CD8-positive, alpha-beta memory T cell (primary cell): ENCODE measurements around the gene P2RX3. TPM values are rescaled to one million over a fixed set of nuclear protein-coding genes. Genes with fewer than 3 reads are reported as not detected.
A peak's percentile ranks its signal among the peaks of the same experiment; 100 is the strongest.

Experiments
- CTCF ChIA-PET: fragments of 350-600 bp; sonication (Branson Sonifier 250); formaldehyde crosslinking; loops from one replicate; lab custom pipeline; 2021; ENCODE audit warnings: antibody characterized with exemption; lab: Charles Lee
- POLR2A ChIA-PET: fragments of 350-600 bp; sonication (Branson Sonifier 250); formaldehyde crosslinking; loops from one replicate; lab custom pipeline; 2021; ENCODE audit warnings: antibody characterized with exemption; lab: Charles Lee
- DNase-seq, 5 donors: peaks; one replicate each; pipeline versions ENCODE4 v3.0.0 to v3.0.0-alpha.2; 2020 to 2022; ENCODE audit warnings: mixed read lengths in 1 of 5
- H3K27ac ChIP-seq: one replicate; pipeline ENCODE4 v1.7.0; 2013; ENCODE audit warnings: low read depth, mild to moderate bottlenecking, low read length, moderate library complexity
- H3K27me3 ChIP-seq: 2 replicates; pipeline ENCODE4 v1.7.0; 2013; ENCODE audit warnings: low read length, mild to moderate bottlenecking; ENCODE audit not compliant: insufficient read depth, poor library complexity, severe bottlenecking
- H3K36me3 ChIP-seq: 2 replicates; pipeline ENCODE4 v1.7.0; 2013; ENCODE audit warnings: mild to moderate bottlenecking, low read length, moderate library complexity; ENCODE audit not compliant: insufficient read depth
- H3K4me1 ChIP-seq: 2 replicates; pipeline ENCODE4 v1.7.0; 2013; ENCODE audit warnings: mild to moderate bottlenecking, low read length, moderate library complexity; ENCODE audit not compliant: insufficient read depth
- H3K4me3 ChIP-seq: 2 replicates; pipeline ENCODE4 v1.7.0; 2013; ENCODE audit warnings: mild to moderate bottlenecking, low read length
- H3K9me3 ChIP-seq: 2 replicates; pipeline ENCODE4 v1.7.0; 2013; ENCODE audit warnings: mild to moderate bottlenecking, low read length
- H3K27ac Mint-ChIP-seq, 8 donors: one replicate each; pipeline ENCODE4 v1.8.0; 2020 to 2021; ENCODE audit warnings: mixed read lengths in 8 of 8, mild to moderate bottlenecking in 6 of 8, inconsistent platforms in 3 of 8, moderate library complexity in 3 of 8
- H3K27me3 Mint-ChIP-seq, 2 donors: one replicate each; pipeline ENCODE4 v1.8.0; 2020 to 2021; ENCODE audit warnings: mixed read lengths in 2 of 2, mild to moderate bottlenecking in 1 of 2, moderate library complexity in 1 of 2
- H3K36me3 Mint-ChIP-seq, 3 donors: one replicate each; pipeline ENCODE4 v1.8.0; 2020 to 2021; ENCODE audit warnings: mixed read lengths in 3 of 3, inconsistent platforms in 1 of 3, mild to moderate bottlenecking in 1 of 3
- H3K4me1 Mint-ChIP-seq, 3 donors: one replicate each; pipeline ENCODE4 v1.8.0; 2020 to 2021; ENCODE audit warnings: mixed read lengths in 3 of 3, inconsistent platforms in 1 of 3, mild to moderate bottlenecking in 1 of 3
- H3K4me3 Mint-ChIP-seq, 7 donors: one replicate each; pipeline ENCODE4 v1.8.0; 2020 to 2021; ENCODE audit warnings: mixed read lengths in 7 of 7, mild to moderate bottlenecking in 6 of 7, moderate library complexity in 4 of 7, inconsistent platforms in 2 of 7
- H3K9me3 Mint-ChIP-seq, 5 donors: one replicate each; pipeline ENCODE4 v1.8.0; 2020 to 2022; ENCODE audit warnings: mixed read lengths in 5 of 5, mild to moderate bottlenecking in 3 of 5, moderate library complexity in 2 of 5, inconsistent platforms in 1 of 5
- polyA plus RNA-seq: library from polyadenylated mRNA; unstranded; fragments of 300-500 nt; fragmentation: Illumina TruSeq; gene quantifications from one replicate; pipeline ENCODE4 v1.2.3, GENCODE V29; 2021
- total RNA-seq, 2 experiments: library from RNA; stranded (reverse); gene quantifications; one replicate each; pipeline ENCODE4 v1.2.3, GENCODE V29; 2021

P2RX3 gene
- total and polyA plus RNA-seq, 3 experiments from 2014 or later = not detected

- CTCF ChIA-PET = interaction anchor here (0.6 kb wide), 1 partner anchor 153 kb away, joined by 3 read pairs; no protein-coding TSS in a partner anchor
- Histone ChIP-seq H3K36me3 (no peaks in the 10 kb centered on the region), H3K4me1 (peaks cover 10% of the 10 kb centered on the region), H3K27me3 (no peaks in the 10 kb centered on the region), H3K9me3 (no peaks in the 10 kb centered on the region), H3K4me3 (no peak overlapping the region), H3K27ac (no peak overlapping the region)
- POLR2A ChIA-PET = no interaction called here
- Mint-ChIP-seq H3K27ac (peak overlapping the region in 2 of 8 donors; percentile 62 to 86), H3K9me3 (no peaks in the 10 kb centered on the region), H3K36me3 (peaks cover 0 to 5% (median 0%) of the 10 kb centered on the region in 3 donors), H3K4me3 (peak overlapping the region in 1 of 7 donors; percentile 52), H3K4me1 (peaks cover 9 to 12% (median 12%) of the 10 kb centered on the region in 3 donors), H3K27me3 (no peaks in the 10 kb centered on the region)
- DNase-seq = peak in 1 of 5 donors; percentile 35
Observed at GRCh38 chr11:57340039-57340615, 2.0 kb downstream of the P2RX3 start.

- ChIA-PET CTCF (interaction anchor here (1.1 to 2.9 kb wide), 3 partner anchors 152 to 299 kb away, joined by 3 to 12 read pairs (median 5); no protein-coding TSS in a partner anchor), POLR2A (interaction anchor here (0.6 kb wide), 1 partner anchor 18 kb away, joined by 4 read pairs; no protein-coding TSS in a partner anchor)
- no peaks in the 10 kb centered on the region for H3K36me3 ChIP-seq
- H3K4me1 ChIP-seq = peaks cover 6% of the 10 kb centered on the region
- Mint-ChIP-seq H3K4me1 (peaks cover 3 to 5% (median 4%) of the 10 kb centered on the region in 3 donors), H3K27me3 (no peaks in the 10 kb centered on the region), H3K36me3 (no peaks in the 10 kb centered on the region), H3K4me3 (no peak overlapping the region), H3K9me3 (no peaks in the 10 kb centered on the region), H3K27ac (peak overlapping the region in 1 of 8 donors; percentile 39)
- no peaks in the 10 kb centered on the region for H3K9me3 ChIP-seq
- peak in 1 of 5 donors; percentile 14 for DNase-seq
- H3K27ac ChIP-seq = no peak overlapping the region
- no peak overlapping the region for H3K4me3 ChIP-seq
- no peaks in the 10 kb centered on the region for H3K27me3 ChIP-seq
Observed at GRCh38 chr11:57341250-57341808, 3.2 kb downstream of the P2RX3 start.

GRCh38 chr11:57342702-57343101 is 4.5 kb downstream of the P2RX3 start:
- DNase-seq = no peak
- Mint-ChIP-seq H3K4me3 (no peak overlapping the region), H3K36me3 (no peaks in the 10 kb centered on the region), H3K9me3 (no peaks in the 10 kb centered on the region), H3K27ac (no peak overlapping the region), H3K4me1 (no peaks in the 10 kb centered on the region), H3K27me3 (peaks cover 0 to under 1% of the 10 kb centered on the region in 2 donors)
- H3K4me3 ChIP-seq = no peak overlapping the region
- H3K4me1 ChIP-seq = no peaks in the 10 kb centered on the region
- no peaks in the 10 kb centered on the region for H3K9me3 ChIP-seq
- POLR2A ChIA-PET = interaction anchor here (0.8 kb wide), 1 partner anchor 115 kb away, joined by 6 read pairs; no protein-coding TSS in a partner anchor
- CTCF ChIA-PET = interaction anchor here (0.9 to 2.9 kb wide), 7 partner anchors 121 to 301 kb away, joined by 3 to 12 read pairs (median 3); no protein-coding TSS in a partner anchor
- no peaks in the 10 kb centered on the region for H3K36me3 ChIP-seq
- H3K27ac ChIP-seq = no peak overlapping the region
- no peaks in the 10 kb centered on the region for H3K27me3 ChIP-seq

- no peaks in the 10 kb centered on the region for H3K4me1 Mint-ChIP-seq
- H3K27ac ChIP-seq = no peak overlapping the region
- no peak for DNase-seq
- no peaks in the 10 kb centered on the region for H3K36me3 Mint-ChIP-seq
- ChIA-PET POLR2A (no interaction called here), CTCF (interaction anchor here (0.9 to 2.9 kb wide), 5 partner anchors 18 to 300 kb away, joined by 3 to 12 read pairs (median 4); no protein-coding TSS in a partner anchor)
- no peak overlapping the region for H3K4me3 Mint-ChIP-seq
- H3K27me3 ChIP-seq = no peaks in the 10 kb centered on the region
- peaks cover 0 to 1% of the 10 kb centered on the region in 2 donors for H3K27me3 Mint-ChIP-seq
- no peak overlapping the region for H3K4me3 ChIP-seq
- H3K9me3 ChIP-seq = no peaks in the 10 kb centered on the region
- no peaks in the 10 kb centered on the region for H3K4me1 ChIP-seq
- H3K27ac Mint-ChIP-seq = no peak overlapping the region
- H3K9me3 Mint-ChIP-seq = no peaks in the 10 kb centered on the region
- no peaks in the 10 kb centered on the region for H3K36me3 ChIP-seq
Observed at GRCh38 chr11:57343825-57344224, 5.7 kb downstream of the P2RX3 start.

GRCh38 chr11:57344826-57345225 is 6.7 kb downstream of the P2RX3 start:
- ChIA-PET POLR2A (no interaction called here), CTCF (interaction anchor here (1.6 to 2.8 kb wide), 4 partner anchors 9 to 182 kb away, joined by 6 to 15 read pairs (median 10); partner anchors contain the start of gene SSRP1)
- Histone ChIP-seq H3K4me1 (no peaks in the 10 kb centered on the region), H3K27me3 (no peaks in the 10 kb centered on the region), H3K9me3 (no peaks in the 10 kb centered on the region), H3K36me3 (no peaks in the 10 kb centered on the region), H3K4me3 (no peak overlapping the region), H3K27ac (no peak overlapping the region)
- no peak for DNase-seq
- no peak overlapping the region for H3K27ac Mint-ChIP-seq
- H3K4me1 Mint-ChIP-seq = peaks cover 0 to 2% (median under 1%) of the 10 kb centered on the region in 3 donors
- H3K4me3 Mint-ChIP-seq = no peak overlapping the region
- H3K9me3 Mint-ChIP-seq = no peaks in the 10 kb centered on the region
- H3K27me3 Mint-ChIP-seq = peaks cover 0 to 2% of the 10 kb centered on the region in 2 donors
- no peaks in the 10 kb centered on the region for H3K36me3 Mint-ChIP-seq

- peaks cover 0 to 4% of the 10 kb centered on the region in 2 donors for H3K27me3 Mint-ChIP-seq
Observed at GRCh38 chr11:57345555-57346211, 7.5 kb downstream of the P2RX3 start.

GRCh38 chr11:57347336-57347735 is 9.2 kb downstream of the P2RX3 start:
- CTCF ChIA-PET = interaction anchor here (1.1 to 2.8 kb wide), 9 partner anchors 10 to 293 kb away, joined by 3 to 21 read pairs (median 5); no protein-coding TSS in a partner anchor
- Mint-ChIP-seq H3K9me3 (peaks cover 0 to 4% (median 0%) of the 10 kb centered on the region in 5 donors), H3K4me3 (no peak overlapping the region), H3K27me3 (peaks cover 0 to 6% of the 10 kb centered on the region in 2 donors), H3K27ac (no peak overlapping the region), H3K4me1 (peaks cover 0 to 5% (median 3%) of the 10 kb centered on the region in 3 donors), H3K36me3 (peaks cover 0 to 2% (median 0%) of the 10 kb centered on the region in 3 donors)
- Histone ChIP-seq H3K4me3 (no peak overlapping the region), H3K36me3 (no peaks in the 10 kb centered on the region), H3K27me3 (no peaks in the 10 kb centered on the region), H3K27ac (no peak overlapping the region), H3K9me3 (no peaks in the 10 kb centered on the region), H3K4me1 (no peaks in the 10 kb centered on the region)
- POLR2A ChIA-PET = no interaction called here
- no peak for DNase-seq

More at GRCh38 chr11:57345555-57346211, 7.5 kb downstream of the P2RX3 start:
- no peak overlapping the region for H3K27ac ChIP-seq
- Mint-ChIP-seq H3K36me3 (no peaks in the 10 kb centered on the region), H3K4me1 (peaks cover 0 to 5% (median 3%) of the 10 kb centered on the region in 3 donors), H3K9me3 (no peaks in the 10 kb centered on the region), H3K4me3 (no peak overlapping the region), H3K27ac (no peak overlapping the region)
- no peaks in the 10 kb centered on the region for H3K36me3 ChIP-seq
- ChIA-PET POLR2A (no interaction called here), CTCF (interaction anchor here (0.6 to 2.8 kb wide), 17 partner anchors 10 to 457 kb away, joined by 3 to 21 read pairs (median 3); partner anchors contain the start of gene SSRP1)
- no peaks in the 10 kb centered on the region for H3K4me1 ChIP-seq
- H3K4me3 ChIP-seq = no peak overlapping the region
- no peaks in the 10 kb centered on the region for H3K27me3 ChIP-seq
- DNase-seq = peak; percentile 50 to 76 (median 62)
- H3K9me3 ChIP-seq = no peaks in the 10 kb centered on the region
